ENCODE measurements around the gene SFTA2. TPM values are rescaled to one million over a fixed set of nuclear protein-coding genes. Genes with fewer than 3 reads are reported as not detected.
A peak's percentile ranks its signal among the peaks of the same experiment; 100 is the strongest.
"Not testable (repeated sequence)": the region's sequence is repeated elsewhere in the genome, so short reads cannot be mapped to it uniquely, and the experiment has no call there.

The SFTA2 gene
- total RNA-seq, 1 donor: not detected

GRCh38 chr6:30930506-30930905 lies 1.5 kb downstream of the SFTA2 start:
- Histone ChIP-seq H3K9me3 (ENCODE audit: low read depth, low read length) (no peaks in the 10 kb centered on the region), H3K4me1 (ENCODE audit: insufficient read depth, low read length) (no peaks in the 10 kb centered on the region), H3K4me3 (ENCODE audit: low read length) (no peak overlapping the region), H3K27me3 (ENCODE audit: insufficient read depth, low read length) (no peaks in the 10 kb centered on the region)

DNA sequence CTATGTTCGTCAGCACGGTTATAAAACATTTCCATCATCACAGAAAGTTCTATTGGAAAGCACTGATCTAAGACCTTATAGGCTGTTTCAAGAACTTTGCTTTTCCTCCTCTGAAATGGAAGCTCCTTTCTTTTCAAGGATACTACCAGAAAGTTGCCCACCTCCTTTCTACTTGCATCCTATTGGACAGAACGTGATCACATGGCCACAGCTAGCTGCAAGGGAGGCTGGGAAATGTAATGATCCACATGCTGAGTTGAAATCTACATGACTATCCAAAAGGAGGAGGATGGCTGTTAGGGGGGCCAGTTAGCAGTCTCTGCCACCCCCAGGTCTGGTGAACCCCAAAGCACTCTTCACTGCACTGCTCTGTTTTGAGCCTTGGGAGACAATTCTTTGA lies 3.3 kb downstream of the SFTA2 start:
- Histone ChIP-seq H3K4me3 (ENCODE audit: low read length) (no peak overlapping the region), H3K27me3 (ENCODE audit: insufficient read depth, low read length) (no peaks in the 10 kb centered on the region), H3K4me1 (ENCODE audit: insufficient read depth, low read length) (no peaks in the 10 kb centered on the region), H3K9me3 (ENCODE audit: low read depth, low read length) (no peaks in the 10 kb centered on the region)

DNA sequence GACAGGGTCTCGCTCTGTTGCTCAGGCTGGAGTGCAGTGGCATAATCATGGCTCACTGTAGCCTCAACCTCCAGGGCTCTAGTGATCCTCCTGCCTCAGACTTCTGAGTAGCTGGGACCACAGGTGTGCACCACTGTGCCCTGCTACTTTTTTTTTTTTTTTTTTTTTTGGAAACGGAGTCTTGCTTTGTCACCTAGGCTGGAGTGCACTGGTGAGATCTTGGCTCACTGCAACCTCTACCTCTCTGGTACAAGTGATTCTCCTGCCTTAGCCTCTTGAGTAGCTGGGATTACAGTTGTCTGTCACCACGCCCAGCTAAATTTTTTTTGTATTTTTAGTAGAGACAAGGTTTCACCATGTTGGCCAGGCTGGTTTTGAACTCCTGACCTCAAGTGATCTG lies 4.9 kb downstream of the SFTA2 start:
- H3K27me3 ChIP-seq (ENCODE audit: insufficient read depth, low read length); H3K4me3 ChIP-seq (ENCODE audit: low read length); H3K4me1 ChIP-seq (ENCODE audit: insufficient read depth, low read length); H3K9me3 ChIP-seq (ENCODE audit: low read depth, low read length): not testable (repeated sequence)

DNA sequence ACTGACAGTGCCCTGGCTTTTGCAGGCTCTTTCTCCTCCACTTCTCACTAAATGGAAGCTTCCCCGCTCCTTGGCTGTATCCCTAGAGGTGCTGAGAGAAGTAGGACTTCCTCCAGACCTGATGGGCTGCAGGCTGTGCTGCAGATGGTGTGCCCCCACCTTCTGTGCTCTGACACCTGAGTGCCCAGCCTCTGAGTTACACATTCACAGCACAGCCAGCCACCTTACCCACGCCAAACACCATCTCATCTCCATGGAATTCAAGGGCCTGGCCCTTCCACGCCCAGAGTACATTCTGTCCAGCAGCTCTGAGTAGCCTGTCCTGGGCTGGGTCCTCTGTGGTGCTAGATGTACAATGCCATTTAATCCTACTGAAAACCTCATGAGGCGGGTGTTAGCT lies 5.3 kb downstream of the SFTA2 start:
- no peaks in the 10 kb centered on the region for H3K4me1 ChIP-seq (ENCODE audit: insufficient read depth, low read length)
- H3K27me3 ChIP-seq (ENCODE audit: insufficient read depth, low read length): no peaks in the 10 kb centered on the region
- no peaks in the 10 kb centered on the region for H3K9me3 ChIP-seq (ENCODE audit: low read depth, low read length)
- H3K4me3 ChIP-seq (ENCODE audit: low read length): no peak overlapping the region

DNA sequence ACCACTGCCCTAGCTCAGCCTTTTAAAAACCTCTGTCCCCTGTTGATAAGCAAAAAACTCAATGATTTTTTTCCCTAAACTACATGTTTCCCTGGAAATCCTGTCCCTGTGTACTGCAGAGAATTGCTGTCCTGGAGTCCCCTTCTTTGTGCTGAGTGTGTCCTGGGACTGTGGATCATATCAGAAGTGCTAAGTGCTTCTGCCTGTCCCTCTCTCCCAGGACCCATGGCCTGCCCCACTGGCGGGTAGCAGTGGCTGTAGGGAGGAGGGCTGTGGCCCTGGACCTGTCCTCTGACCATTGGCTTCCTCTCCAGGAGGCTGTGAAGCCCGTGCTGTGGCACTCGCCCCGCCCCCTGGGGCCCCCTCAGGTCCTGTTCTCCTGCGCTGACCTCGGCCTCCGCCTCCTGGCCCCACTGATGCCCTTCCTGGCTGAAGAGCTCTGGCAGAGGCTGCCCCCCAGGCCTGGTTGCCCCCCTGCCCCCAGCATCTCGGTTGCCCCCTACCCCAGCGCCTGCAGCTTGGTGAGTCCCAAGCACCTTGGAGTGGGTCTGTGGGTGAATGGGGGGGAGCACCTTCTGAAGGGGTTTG lies 7.8 kb downstream of the SFTA2 start:
- not testable (repeated sequence) for H3K4me3 ChIP-seq (ENCODE audit: low read length); H3K4me1 ChIP-seq (ENCODE audit: insufficient read depth, low read length); H3K9me3 ChIP-seq (ENCODE audit: low read depth, low read length); H3K27me3 ChIP-seq (ENCODE audit: insufficient read depth, low read length)

GRCh38 chr6:30922447-30922852 lies 9.5 kb downstream of the SFTA2 start:
- no peaks in the 10 kb centered on the region for H3K4me1 ChIP-seq (ENCODE audit: insufficient read depth, low read length)
- no peaks in the 10 kb centered on the region for H3K27me3 ChIP-seq (ENCODE audit: insufficient read depth, low read length)
- H3K9me3 ChIP-seq (ENCODE audit: low read depth, low read length): no peaks in the 10 kb centered on the region
- no peak overlapping the region for H3K4me3 ChIP-seq (ENCODE audit: low read length)

GRCh38 chr6:30918670-30919069 lies 13.3 kb downstream of the SFTA2 start:
- H3K4me1 ChIP-seq (ENCODE audit: insufficient read depth, low read length): peaks cover 16% of the 10 kb centered on the region
- no peaks in the 10 kb centered on the region for H3K9me3 ChIP-seq (ENCODE audit: low read depth, low read length)
- H3K27me3 ChIP-seq (ENCODE audit: insufficient read depth, low read length): no peaks in the 10 kb centered on the region
- H3K4me3 ChIP-seq (ENCODE audit: low read length): no peak overlapping the region

DNA sequence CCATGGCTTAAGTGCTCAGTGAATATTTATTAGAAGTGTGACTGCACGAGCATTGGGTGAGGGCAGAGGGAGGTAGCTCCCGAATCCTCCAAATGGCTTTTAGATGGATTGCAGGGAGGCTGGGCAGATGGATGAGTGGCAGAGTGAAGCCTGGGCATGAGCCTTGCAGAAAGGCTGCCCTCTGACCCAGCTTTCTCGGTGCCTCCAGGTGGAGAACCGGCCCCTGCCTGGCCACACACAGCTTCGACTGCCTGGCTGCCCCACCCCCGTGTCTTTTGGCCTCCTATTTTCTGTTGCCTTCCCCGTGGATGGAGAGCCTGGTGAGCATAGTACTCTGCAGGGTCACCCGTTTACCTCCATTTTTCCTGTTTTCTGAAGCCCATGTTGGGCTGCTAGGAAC lies 14.5 kb downstream of the SFTA2 start:
- peaks cover 20% of the 10 kb centered on the region for H3K4me1 ChIP-seq (ENCODE audit: insufficient read depth, low read length)
- no peak overlapping the region for H3K4me3 ChIP-seq (ENCODE audit: low read length)
- no peaks in the 10 kb centered on the region for H3K27me3 ChIP-seq (ENCODE audit: insufficient read depth, low read length)
- H3K9me3 ChIP-seq (ENCODE audit: low read depth, low read length): no peaks in the 10 kb centered on the region

GRCh38 chr6:30917041-30917440 lies 14.9 kb downstream of the SFTA2 start:
- Histone ChIP-seq H3K4me1 (ENCODE audit: insufficient read depth, low read length) (peaks cover 20% of the 10 kb centered on the region), H3K9me3 (ENCODE audit: low read depth, low read length) (no peaks in the 10 kb centered on the region), H3K4me3 (ENCODE audit: low read length) (no peak overlapping the region), H3K27me3 (ENCODE audit: insufficient read depth, low read length) (no peaks in the 10 kb centered on the region)

DNA sequence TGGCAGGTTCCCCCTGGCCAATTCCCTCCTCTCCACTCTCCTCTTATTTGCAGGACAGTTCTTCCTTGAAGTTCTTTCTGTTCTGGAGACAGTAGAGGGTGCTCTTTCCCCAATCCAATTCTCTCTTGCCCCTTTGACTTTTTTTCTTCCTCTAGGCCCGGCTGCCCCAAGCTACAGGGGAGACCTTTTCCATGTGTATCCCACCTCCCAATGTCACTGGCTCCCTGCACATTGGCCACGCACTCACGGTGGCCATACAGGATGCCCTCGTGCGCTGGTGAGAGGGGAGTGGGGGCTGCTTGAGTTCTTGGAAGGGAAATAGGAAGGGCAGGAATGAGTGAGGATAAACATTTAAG lies 16.4 kb downstream of the SFTA2 start:
- Histone ChIP-seq H3K4me3 (ENCODE audit: low read length) (no peak overlapping the region), H3K9me3 (ENCODE audit: low read depth, low read length) (no peaks in the 10 kb centered on the region), H3K4me1 (ENCODE audit: insufficient read depth, low read length) (peaks cover 20% of the 10 kb centered on the region), H3K27me3 (ENCODE audit: insufficient read depth, low read length) (no peaks in the 10 kb centered on the region)

DNA sequence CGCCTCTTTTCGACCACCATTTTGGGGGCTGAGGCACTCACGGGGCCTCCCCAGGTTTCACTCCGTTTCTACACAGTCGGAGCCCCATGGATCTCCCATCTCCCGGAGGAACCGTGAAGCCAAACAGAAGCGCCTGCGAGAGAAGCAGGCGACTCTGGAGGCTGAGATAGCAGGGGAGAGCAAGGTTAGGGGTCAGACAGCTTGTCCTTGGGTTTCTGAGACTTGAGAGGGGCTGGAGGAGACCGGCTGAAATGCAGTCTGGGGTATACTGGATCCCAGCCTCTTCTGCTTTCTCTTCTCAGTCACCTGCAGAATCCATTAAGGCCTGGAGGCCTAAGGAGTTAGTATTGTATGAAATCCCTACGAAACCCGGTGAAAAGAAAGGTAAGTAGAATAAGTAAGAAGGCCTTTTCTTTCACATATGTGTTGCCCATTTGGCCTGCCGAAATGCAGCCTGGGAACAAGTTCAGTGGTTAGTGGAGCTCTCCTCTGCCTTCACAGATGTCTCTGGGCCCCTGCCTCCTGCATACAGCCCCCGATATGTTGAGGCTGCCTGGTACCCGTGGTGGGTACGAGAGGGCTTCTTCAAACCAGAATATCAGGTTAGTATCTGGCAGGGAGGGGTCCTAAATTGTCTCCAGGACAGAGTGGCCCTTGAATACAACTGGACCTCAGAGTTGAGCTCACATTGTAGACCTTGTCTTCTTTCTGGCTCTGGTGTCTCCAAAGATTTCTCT lies 16.9 kb downstream of the SFTA2 start:
- Histone ChIP-seq H3K9me3 (ENCODE audit: low read depth, low read length) (no peaks in the 10 kb centered on the region), H3K4me1 (ENCODE audit: insufficient read depth, low read length) (peaks cover 20% of the 10 kb centered on the region), H3K27me3 (ENCODE audit: insufficient read depth, low read length) (no peaks in the 10 kb centered on the region), H3K4me3 (ENCODE audit: low read length) (peak overlapping the region; percentile 66)

GRCh38 chr6:30914076-30914853 lies 17.7 kb downstream of the SFTA2 start, which contains the start of gene VARS2:
Gene VARS2 (plus strand): TSS chr6:30914238. CDS start chr6:30914837, 599 bp downstream.
- Histone ChIP-seq H3K4me3 (ENCODE audit: low read length) (peak within 1 kb of the TSS; percentile 66), H3K4me1 (ENCODE audit: insufficient read depth, low read length) (peaks cover 20% of the 10 kb centered on the region), H3K27me3 (ENCODE audit: insufficient read depth, low read length) (no peaks in the 10 kb centered on the region), H3K9me3 (ENCODE audit: low read depth, low read length) (no peaks in the 10 kb centered on the region)

GRCh38 chr6:30913721-30914075 lies 18.3 kb downstream of the SFTA2 start:
- H3K4me1 ChIP-seq (ENCODE audit: insufficient read depth, low read length): peaks cover 25% of the 10 kb centered on the region
- H3K27me3 ChIP-seq (ENCODE audit: insufficient read depth, low read length): no peaks in the 10 kb centered on the region
- H3K9me3 ChIP-seq (ENCODE audit: low read depth, low read length): no peaks in the 10 kb centered on the region
- H3K4me3 ChIP-seq (ENCODE audit: low read length): peak overlapping the region; percentile 66

- Histone ChIP-seq H3K4me3 (ENCODE audit: low read length) (no peak overlapping the region), H3K27me3 (ENCODE audit: insufficient read depth, low read length) (no peaks in the 10 kb centered on the region), H3K4me1 (ENCODE audit: insufficient read depth, low read length) (peaks cover 29% of the 10 kb centered on the region), H3K9me3 (ENCODE audit: low read depth, low read length) (no peaks in the 10 kb centered on the region)
Observed at GRCh38 chr6:30912746-30913520, 19.0 kb downstream of the SFTA2 start.

DNA sequence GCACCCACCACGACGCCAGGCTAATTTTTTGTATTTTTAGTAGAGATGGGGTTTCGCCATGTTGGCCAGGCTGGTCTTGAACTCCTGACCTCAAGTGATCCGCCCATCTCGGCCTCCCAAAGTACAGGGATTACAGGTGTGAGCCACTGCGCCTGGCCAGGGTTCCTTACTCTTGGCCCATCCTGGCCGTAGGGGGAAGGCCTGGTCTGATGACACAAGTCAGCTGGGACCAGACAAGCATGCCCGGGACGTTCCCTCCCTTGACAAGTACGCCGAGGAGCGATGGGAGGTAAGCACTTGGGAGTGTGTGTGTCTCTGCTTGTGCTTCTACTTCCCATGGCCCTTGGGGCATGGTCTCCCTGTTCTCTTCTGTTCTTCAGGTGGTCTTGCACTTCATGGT lies 21.5 kb downstream of the SFTA2 start:
- H3K9me3 ChIP-seq (ENCODE audit: low read depth, low read length): not testable (repeated sequence)
- peaks cover 29% of the 10 kb centered on the region for H3K4me1 ChIP-seq (ENCODE audit: insufficient read depth, low read length)

More for the DNA sequence above, 21.5 kb downstream of the SFTA2 start:
- H3K4me3 ChIP-seq (ENCODE audit: low read length); H3K27me3 ChIP-seq (ENCODE audit: insufficient read depth, low read length): not testable (repeated sequence)
